Activated CD8-positive, alpha-beta T cell treated with anti-CD3 and anti-CD28 coated beads for 36 hours (primary cell): ENCODE measurements around the gene TMOD1. TPM values are rescaled to one million over a fixed set of nuclear protein-coding genes. Genes with fewer than 3 reads are reported as not detected.
"Not testable (repeated sequence)": the region's sequence is repeated elsewhere in the genome, so short reads cannot be mapped to it uniquely, and the experiment has no call there.

Experiments
- ATAC-seq: fragments of 200-7000 bp; cut with Tn5 transposase; one replicate; pipeline ENCODE4 v1.10.0; 2021; ENCODE audit warnings: mild to moderate bottlenecking, moderate library complexity
- CTCF ChIA-PET: fragments of 350-600 bp; sonication (Branson Sonifier 250); formaldehyde crosslinking; loops from one replicate; lab custom pipeline; 2021; ENCODE audit warnings: antibody characterized with exemption; lab: Charles Lee
- POLR2A ChIA-PET: fragments of 350-600 bp; sonication (Branson Sonifier 250); formaldehyde crosslinking; loops from one replicate; lab custom pipeline; 2021; ENCODE audit warnings: antibody characterized with exemption; lab: Charles Lee
- DNase-seq: peaks from one replicate; pipeline ENCODE4 v3.0.0-alpha.2; 2020
- H3K27ac Mint-ChIP-seq: one replicate; pipeline ENCODE4 v1.8.0; 2021; ENCODE audit warnings: mild to moderate bottlenecking, mixed read lengths
- H3K27me3 Mint-ChIP-seq: one replicate; pipeline ENCODE4 v1.8.0; 2021; ENCODE audit warnings: mixed read lengths
- H3K36me3 Mint-ChIP-seq: one replicate; pipeline ENCODE4 v1.8.0; 2021; ENCODE audit warnings: low read depth, mixed read lengths
- H3K4me1 Mint-ChIP-seq: one replicate; pipeline ENCODE4 v1.8.0; 2021; ENCODE audit warnings: low read depth, mixed read lengths
- H3K4me3 Mint-ChIP-seq: one replicate; pipeline ENCODE4 v1.8.0; 2021; ENCODE audit warnings: mild to moderate bottlenecking, moderate library complexity, mixed read lengths
- H3K9me3 Mint-ChIP-seq: one replicate; pipeline ENCODE4 v1.8.0; 2021; ENCODE audit warnings: mixed read lengths
- intact Hi-C: fragments of 100-400 bp; cut with micrococcal nuclease; formaldehyde crosslinking; loops from one replicate; pipeline ENCODE4 v1.10.0; 2022
- total RNA-seq, 2 experiments: library from RNA; stranded (reverse); gene quantifications; one replicate each; pipeline ENCODE4 v1.2.3, GENCODE V29; 2021
- TF ChIP-seq, protein P1 (sequence below): fragments of 200-600 bp; IDR thresholded peaks from one replicate; pipeline ENCODE4 v1.8.0; 2022; ENCODE audit warnings: antibody characterized with exemption, mild to moderate bottlenecking

TMOD1 gene
- total RNA-seq: under 1 TPM; 0.47 to 0.60 TPM

GRCh38 chr9:97501177-97501971, at the start of gene TMOD1:
TMOD1 (plus strand) TSS chr9:97501666; CDS start chr9:97524189, 22,523 bp downstream.
- Mint-ChIP-seq H3K4me3 (peak within 1 kb of the TSS; percentile 62), H3K9me3 (no peaks in the 10 kb centered on the region), H3K36me3 (peaks cover 9% of the 10 kb centered on the region), H3K27ac (no peak within 1 kb of the TSS), H3K27me3 (peaks cover 47% of the 10 kb centered on the region), H3K4me1 (peaks cover 12% of the 10 kb centered on the region)
- DNase-seq: peak; percentile 50
- ATAC-seq: peak; percentile 86
- intact Hi-C loops: loop anchor here (5.0 kb wide), 1 partner anchor 89 kb away; the partner anchor contains the start of gene TDRD7
- TF ChIP-seq, protein P1, sequence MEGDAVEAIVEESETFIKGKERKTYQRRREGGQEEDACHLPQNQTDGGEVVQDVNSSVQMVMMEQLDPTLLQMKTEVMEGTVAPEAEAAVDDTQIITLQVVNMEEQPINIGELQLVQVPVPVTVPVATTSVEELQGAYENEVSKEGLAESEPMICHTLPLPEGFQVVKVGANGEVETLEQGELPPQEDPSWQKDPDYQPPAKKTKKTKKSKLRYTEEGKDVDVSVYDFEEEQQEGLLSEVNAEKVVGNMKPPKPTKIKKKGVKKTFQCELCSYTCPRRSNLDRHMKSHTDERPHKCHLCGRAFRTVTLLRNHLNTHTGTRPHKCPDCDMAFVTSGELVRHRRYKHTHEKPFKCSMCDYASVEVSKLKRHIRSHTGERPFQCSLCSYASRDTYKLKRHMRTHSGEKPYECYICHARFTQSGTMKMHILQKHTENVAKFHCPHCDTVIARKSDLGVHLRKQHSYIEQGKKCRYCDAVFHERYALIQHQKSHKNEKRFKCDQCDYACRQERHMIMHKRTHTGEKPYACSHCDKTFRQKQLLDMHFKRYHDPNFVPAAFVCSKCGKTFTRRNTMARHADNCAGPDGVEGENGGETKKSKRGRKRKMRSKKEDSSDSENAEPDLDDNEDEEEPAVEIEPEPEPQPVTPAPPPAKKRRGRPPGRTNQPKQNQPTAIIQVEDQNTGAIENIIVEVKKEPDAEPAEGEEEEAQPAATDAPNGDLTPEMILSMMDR: no peak
- POLR2A ChIA-PET: interaction anchor here (0.7 to 1.4 kb wide), 2 partner anchors 9 to 97 kb away, joined by 3 to 4 read pairs; no protein-coding TSS in a partner anchor
- CTCF ChIA-PET: interaction anchor here (0.6 to 4.0 kb wide), 15 partner anchors 9 to 645 kb away, joined by 3 to 24 read pairs (median 4); partner anchors contain the start of gene TDRD7

GRCh38 chr9:97453573-97453972, 47.9 kb upstream of the TMOD1 start:
- DNase-seq, H3K4me1 Mint-ChIP-seq, H3K36me3 Mint-ChIP-seq, H3K27me3 Mint-ChIP-seq, POLR2A ChIA-PET, H3K4me3 Mint-ChIP-seq, H3K27ac Mint-ChIP-seq, intact Hi-C loops, H3K9me3 Mint-ChIP-seq, ATAC-seq: not testable (repeated sequence)
- CTCF ChIA-PET: interaction anchor here (1.4 kb wide), 1 partner anchor 145 kb away, joined by 3 read pairs; no protein-coding TSS in a partner anchor

- intact Hi-C loops, H3K27ac Mint-ChIP-seq, ATAC-seq, DNase-seq, H3K4me1 Mint-ChIP-seq, H3K4me3 Mint-ChIP-seq, CTCF ChIA-PET, POLR2A ChIA-PET, H3K27me3 Mint-ChIP-seq, H3K9me3 Mint-ChIP-seq: not testable (repeated sequence)
- peaks cover 11% of the 10 kb centered on the region for H3K36me3 Mint-ChIP-seq
Measured at GRCh38 chr9:97456841-97457240, 44.6 kb upstream of the TMOD1 start.

DNA sequence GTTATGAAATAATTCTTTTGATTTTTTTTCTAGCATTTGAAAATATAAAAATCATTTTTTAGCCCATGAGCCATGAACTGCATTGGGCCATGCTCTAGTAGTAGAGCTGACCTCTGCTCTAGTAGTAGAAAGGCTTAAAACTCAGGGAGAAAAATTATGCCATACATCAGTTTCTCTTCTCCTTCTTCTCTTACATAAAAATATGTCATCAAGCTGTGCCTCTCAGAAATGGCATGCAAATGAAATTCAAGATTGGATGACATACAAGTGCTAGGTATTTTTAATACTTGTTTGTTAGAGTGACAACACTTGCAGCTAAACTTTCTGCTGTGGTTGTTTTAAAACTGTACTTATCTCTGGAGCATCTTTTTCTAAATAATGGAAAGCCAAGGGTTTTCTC, 42.1 kb upstream of the TMOD1 start:
- ChIA-PET POLR2A (no interaction called here), CTCF (interaction anchor here (0.8 to 2.3 kb wide), 5 partner anchors 9 to 156 kb away, joined by 3 to 14 read pairs (median 6); no protein-coding TSS in a partner anchor)
- Mint-ChIP-seq H3K36me3 (peaks cover 9% of the 10 kb centered on the region), H3K4me1 (no peaks in the 10 kb centered on the region), H3K27ac (no peak overlapping the region), H3K27me3 (no peaks in the 10 kb centered on the region), H3K9me3 (peaks cover 4% of the 10 kb centered on the region), H3K4me3 (no peak overlapping the region)
- intact Hi-C loops: no loop called here
- TF ChIP-seq, protein P1: no peak
- DNase-seq (no peak), ATAC-seq (no peak)

DNA sequence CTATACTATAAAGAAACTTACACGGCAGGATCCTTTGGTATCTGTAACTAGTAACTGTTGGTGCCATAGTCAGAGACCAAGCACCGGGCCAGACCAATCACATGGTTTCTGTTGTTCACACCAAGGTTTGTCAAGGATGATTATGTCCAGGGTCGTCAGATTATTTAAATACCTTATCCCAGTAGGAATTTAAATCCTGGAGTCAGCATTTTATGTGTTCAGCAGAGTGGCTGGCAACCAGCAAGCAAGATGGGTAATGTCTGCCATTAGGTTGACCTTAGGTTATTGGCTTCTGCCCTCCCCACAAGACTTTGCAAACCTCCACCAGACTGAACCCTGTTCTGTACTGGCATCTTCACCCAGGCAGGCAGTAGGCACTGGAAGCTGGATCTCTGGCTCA, 39.3 kb upstream of the TMOD1 start:
- no peaks in the 10 kb centered on the region for H3K4me1 Mint-ChIP-seq
- TF ChIP-seq, protein P1: no peak
- no peak overlapping the region for H3K27ac Mint-ChIP-seq
- no peaks in the 10 kb centered on the region for H3K27me3 Mint-ChIP-seq
- no peak overlapping the region for H3K4me3 Mint-ChIP-seq
- POLR2A ChIA-PET: no interaction called here
- DNase-seq: no peak
- H3K9me3 Mint-ChIP-seq: no peaks in the 10 kb centered on the region
- peaks cover 4% of the 10 kb centered on the region for H3K36me3 Mint-ChIP-seq
- intact Hi-C loops: no loop called here
- no peak for ATAC-seq
- CTCF ChIA-PET: interaction anchor here (1.0 to 2.1 kb wide), 4 partner anchors 19 to 153 kb away, joined by 3 to 11 read pairs (median 9); no protein-coding TSS in a partner anchor

- intact Hi-C loops: no loop called here
- H3K27ac Mint-ChIP-seq: no peak overlapping the region
- no peaks in the 10 kb centered on the region for H3K27me3 Mint-ChIP-seq
- POLR2A ChIA-PET: interaction anchor here (0.7 kb wide), 1 partner anchor 79 kb away, joined by 3 read pairs; no protein-coding TSS in a partner anchor
- no peaks in the 10 kb centered on the region for H3K4me1 Mint-ChIP-seq
- H3K9me3 Mint-ChIP-seq: no peaks in the 10 kb centered on the region
- CTCF ChIA-PET: interaction anchor here (1.7 to 2.1 kb wide), 2 partner anchors 135 to 153 kb away, joined by 9 read pairs; no protein-coding TSS in a partner anchor
- H3K4me3 Mint-ChIP-seq: no peak overlapping the region
- TF ChIP-seq, protein P1: no peak
- no peak for ATAC-seq
- peaks cover 4% of the 10 kb centered on the region for H3K36me3 Mint-ChIP-seq
- no peak for DNase-seq
Measured at GRCh38 chr9:97462914-97463313, 38.6 kb upstream of the TMOD1 start.
